ENCODE results near the gene ZP1.

DNA sequence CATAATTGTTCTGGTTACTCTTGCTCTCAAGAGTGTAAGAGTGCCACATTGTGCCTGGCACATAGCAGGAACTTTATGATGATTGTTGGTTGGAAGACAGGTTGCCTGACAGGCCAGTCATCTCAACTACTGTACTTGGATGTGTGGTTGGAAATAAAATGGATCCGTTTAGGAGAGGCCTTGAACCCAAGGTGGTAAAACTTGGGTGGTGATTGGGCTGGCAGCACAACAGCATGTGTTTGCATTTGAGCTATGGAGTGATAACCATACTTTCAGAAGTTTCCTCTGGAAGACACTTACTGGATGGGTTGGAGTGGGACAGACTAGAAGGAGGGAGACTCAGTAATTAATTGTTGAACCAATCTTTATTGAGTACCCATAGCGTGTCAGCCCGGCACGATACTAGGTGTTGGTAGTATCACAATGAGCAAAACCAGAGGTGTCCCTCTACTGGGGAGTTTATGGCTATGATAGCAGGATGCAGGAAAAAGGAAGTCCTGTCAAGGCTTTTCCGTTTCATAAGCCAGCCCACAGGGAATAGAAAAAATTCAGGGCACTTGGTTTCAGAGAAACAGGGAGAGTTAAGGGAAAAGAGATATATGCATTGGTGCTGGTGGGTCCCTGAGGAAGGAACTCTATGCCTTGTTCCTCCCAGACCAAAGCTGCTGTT lies 43.5 kb downstream of the ZP1 start:
- TF ChIP-seq, protein P1, sequence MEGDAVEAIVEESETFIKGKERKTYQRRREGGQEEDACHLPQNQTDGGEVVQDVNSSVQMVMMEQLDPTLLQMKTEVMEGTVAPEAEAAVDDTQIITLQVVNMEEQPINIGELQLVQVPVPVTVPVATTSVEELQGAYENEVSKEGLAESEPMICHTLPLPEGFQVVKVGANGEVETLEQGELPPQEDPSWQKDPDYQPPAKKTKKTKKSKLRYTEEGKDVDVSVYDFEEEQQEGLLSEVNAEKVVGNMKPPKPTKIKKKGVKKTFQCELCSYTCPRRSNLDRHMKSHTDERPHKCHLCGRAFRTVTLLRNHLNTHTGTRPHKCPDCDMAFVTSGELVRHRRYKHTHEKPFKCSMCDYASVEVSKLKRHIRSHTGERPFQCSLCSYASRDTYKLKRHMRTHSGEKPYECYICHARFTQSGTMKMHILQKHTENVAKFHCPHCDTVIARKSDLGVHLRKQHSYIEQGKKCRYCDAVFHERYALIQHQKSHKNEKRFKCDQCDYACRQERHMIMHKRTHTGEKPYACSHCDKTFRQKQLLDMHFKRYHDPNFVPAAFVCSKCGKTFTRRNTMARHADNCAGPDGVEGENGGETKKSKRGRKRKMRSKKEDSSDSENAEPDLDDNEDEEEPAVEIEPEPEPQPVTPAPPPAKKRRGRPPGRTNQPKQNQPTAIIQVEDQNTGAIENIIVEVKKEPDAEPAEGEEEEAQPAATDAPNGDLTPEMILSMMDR (IDR thresholded peaks at IDR 0.05), result no peak
- no peak for TF ChIP-seq POLR2A (IDR thresholded peaks at IDR 0.05)

All from testis (tissue), 2 donors.